Activated T-cell treated with anti-CD3 and anti-CD28 coated beads, Interleukin-2, amount 50 U/mL, for 72 hours (primary cell): ENCODE results near the gene ITIH1. TPM values are rescaled to one million over a fixed set of nuclear protein-coding genes. Genes with fewer than 3 reads are reported as not detected.

Source experiments
- ATAC-seq, 2 donors: fragments of 150-1000 bp; cut with Tn5 transposase; replicated peaks in 1 of 2; 2 replicates each; pipeline ENCODE4 v1.10.0; 2021; ENCODE audit warnings: moderate library complexity in 2 of 2, mild to moderate bottlenecking in 1 of 2
- DNase-seq, 2 donors: peaks; one replicate each; pipeline ENCODE4 v3.0.0; 2021 to 2022; ENCODE audit warnings: mixed read lengths in 1 of 2
- H3K27ac Mint-ChIP-seq: one replicate; pipeline ENCODE4 v1.8.0; 2022; ENCODE audit warnings: mild to moderate bottlenecking, moderate library complexity, mixed read lengths
- H3K27me3 Mint-ChIP-seq: one replicate; pipeline ENCODE4 v1.8.0; 2022; ENCODE audit warnings: low read depth, mixed read lengths
- H3K36me3 Mint-ChIP-seq, 2 donors: one replicate each; pipeline ENCODE4 v1.8.0; 2022; ENCODE audit warnings: mixed read lengths in 2 of 2, mild to moderate bottlenecking in 1 of 2; ENCODE audit not compliant: insufficient read depth in 2 of 2
- H3K4me1 Mint-ChIP-seq: one replicate; pipeline ENCODE4 v1.8.0; 2022; ENCODE audit warnings: low read depth, mixed read lengths
- H3K4me3 Mint-ChIP-seq, 2 donors: one replicate each; pipeline ENCODE4 v1.8.0; 2022; ENCODE audit warnings: mild to moderate bottlenecking in 2 of 2, mixed read lengths in 2 of 2, moderate library complexity in 2 of 2
- H3K9me3 Mint-ChIP-seq, 2 donors: one replicate each; pipeline ENCODE4 v1.8.0; 2022; ENCODE audit warnings: mixed read lengths in 2 of 2
- total RNA-seq, 2 donors: library from RNA; stranded (reverse); gene quantifications; one replicate each; pipeline ENCODE4 v1.2.3, GENCODE V29; 2022

Gene ITIH1
- total RNA-seq, 2 donors from 2014 or later: not detected

DNA sequence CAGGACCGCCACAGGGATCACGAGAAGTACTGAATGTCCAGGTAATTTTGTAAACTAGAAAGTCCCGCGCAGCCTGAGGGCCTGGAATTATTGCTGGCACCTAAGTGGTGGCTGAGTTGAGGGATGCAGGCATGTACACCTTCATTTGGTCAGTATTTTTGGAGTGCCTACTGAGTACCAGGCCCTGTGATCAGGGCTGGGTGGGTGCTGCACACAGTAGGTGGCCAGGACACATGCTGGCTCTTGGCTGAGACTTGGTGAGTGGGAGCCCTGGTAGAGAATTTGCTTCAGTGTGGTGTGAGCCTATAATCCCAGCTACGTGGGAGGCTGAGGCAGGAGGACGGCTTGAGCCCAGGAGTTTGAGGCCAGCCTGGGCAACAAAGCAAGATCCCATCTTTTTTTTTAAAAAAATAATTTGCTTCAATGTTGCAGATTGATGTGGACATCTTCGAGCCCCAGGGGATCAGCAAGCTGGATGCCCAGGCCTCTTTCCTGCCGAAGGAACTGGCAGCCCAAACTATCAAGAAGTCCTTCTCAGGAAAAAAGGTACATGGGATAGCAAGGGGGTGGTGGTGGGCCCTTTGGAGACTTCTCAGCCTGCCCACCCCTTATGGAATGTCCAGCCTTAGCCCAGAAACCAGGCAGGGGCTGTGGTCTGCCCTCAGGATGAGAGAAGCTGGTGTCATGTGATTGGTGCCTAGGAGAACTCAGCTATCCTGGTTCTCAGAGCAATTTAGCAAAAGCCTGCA is 2.6 kb downstream of the ITIH1 start:
- Mint-ChIP-seq H3K9me3 (no peaks in the 10 kb centered on the region), H3K27me3 (peaks cover 5% of the 10 kb centered on the region), H3K27ac (no peak overlapping the region), H3K4me3 (no peak overlapping the region), H3K4me1 (no peaks in the 10 kb centered on the region), H3K36me3 (no peaks in the 10 kb centered on the region)
- no peak for ATAC-seq
- DNase-seq: no peak

- no peaks in the 10 kb centered on the region for H3K36me3 Mint-ChIP-seq
- ATAC-seq: no peak
- H3K9me3 Mint-ChIP-seq: no peaks in the 10 kb centered on the region
- H3K4me1 Mint-ChIP-seq: no peaks in the 10 kb centered on the region
- no peak overlapping the region for H3K4me3 Mint-ChIP-seq
- DNase-seq: no peak
- peaks cover 5% of the 10 kb centered on the region for H3K27me3 Mint-ChIP-seq
- no peak overlapping the region for H3K27ac Mint-ChIP-seq
These were observed 4.3 kb downstream of the ITIH1 start for GRCh38 chr3:52781741-52782140.

DNA sequence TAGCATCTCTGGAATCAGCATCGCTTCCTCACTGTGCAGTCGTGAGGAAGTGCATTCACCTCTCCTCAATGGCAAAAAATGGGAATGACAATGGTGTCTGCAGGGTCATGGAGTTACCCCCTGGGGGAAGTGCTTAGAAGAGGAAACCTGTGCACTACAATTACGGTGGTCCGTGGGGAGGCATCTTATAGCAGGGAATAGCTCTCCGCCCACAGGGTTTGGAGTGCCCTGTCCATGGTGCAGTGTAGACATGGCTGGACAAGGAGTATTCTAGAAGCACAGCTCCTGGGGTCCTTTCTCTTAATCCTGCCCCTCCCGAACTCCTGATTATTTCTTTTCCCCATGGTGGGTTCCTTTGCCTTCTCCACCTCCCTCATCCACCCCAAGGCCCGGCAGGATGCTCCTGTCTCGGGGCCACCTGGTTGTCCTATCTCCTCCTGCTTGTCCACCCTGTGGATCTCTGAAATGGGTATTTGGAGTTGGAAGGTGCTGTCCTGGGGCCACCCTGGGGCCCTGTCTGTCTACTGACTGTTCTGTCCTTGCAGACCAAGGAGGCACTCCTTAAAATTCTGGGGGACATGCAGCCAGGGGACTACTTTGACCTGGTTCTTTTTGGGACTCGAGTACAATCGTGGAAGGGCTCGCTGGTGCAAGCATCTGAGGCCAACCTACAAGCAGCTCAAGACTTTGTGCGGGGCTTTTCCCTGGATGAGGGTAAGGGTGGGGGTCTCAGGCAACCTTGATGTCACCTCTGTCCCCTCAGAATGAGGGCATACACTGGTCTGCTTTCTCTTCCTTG is 5.2 kb downstream of the ITIH1 start:
- no peak overlapping the region for H3K4me3 Mint-ChIP-seq
- no peaks in the 10 kb centered on the region for H3K4me1 Mint-ChIP-seq
- no peak overlapping the region for H3K27ac Mint-ChIP-seq
- H3K27me3 Mint-ChIP-seq: peaks cover 5% of the 10 kb centered on the region
- no peaks in the 10 kb centered on the region for H3K9me3 Mint-ChIP-seq
- no peaks in the 10 kb centered on the region for H3K36me3 Mint-ChIP-seq
- DNase-seq (no peak), ATAC-seq (no peak)

DNA sequence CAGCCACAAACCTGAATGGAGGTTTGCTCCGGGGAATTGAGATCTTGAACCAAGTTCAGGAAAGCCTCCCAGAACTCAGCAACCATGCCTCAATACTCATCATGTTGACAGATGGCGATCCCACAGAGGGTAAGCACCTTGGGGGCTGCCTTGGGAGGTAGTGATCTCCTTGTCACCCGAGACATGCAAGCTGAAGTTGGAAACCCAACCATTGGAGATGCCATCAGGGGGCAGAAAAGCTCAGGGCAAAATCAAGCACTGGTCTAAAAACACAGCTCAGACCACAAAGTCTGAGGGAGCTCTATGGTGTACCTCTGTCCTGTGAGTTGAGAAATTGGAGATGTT is 5.8 kb downstream of the ITIH1 start:
- no peaks in the 10 kb centered on the region for H3K4me1 Mint-ChIP-seq
- no peak overlapping the region for H3K27ac Mint-ChIP-seq
- no peak for ATAC-seq
- no peaks in the 10 kb centered on the region for H3K36me3 Mint-ChIP-seq
- DNase-seq: no peak
- H3K4me3 Mint-ChIP-seq: no peak overlapping the region
- H3K9me3 Mint-ChIP-seq: no peaks in the 10 kb centered on the region
- peaks cover 5% of the 10 kb centered on the region for H3K27me3 Mint-ChIP-seq

DNA sequence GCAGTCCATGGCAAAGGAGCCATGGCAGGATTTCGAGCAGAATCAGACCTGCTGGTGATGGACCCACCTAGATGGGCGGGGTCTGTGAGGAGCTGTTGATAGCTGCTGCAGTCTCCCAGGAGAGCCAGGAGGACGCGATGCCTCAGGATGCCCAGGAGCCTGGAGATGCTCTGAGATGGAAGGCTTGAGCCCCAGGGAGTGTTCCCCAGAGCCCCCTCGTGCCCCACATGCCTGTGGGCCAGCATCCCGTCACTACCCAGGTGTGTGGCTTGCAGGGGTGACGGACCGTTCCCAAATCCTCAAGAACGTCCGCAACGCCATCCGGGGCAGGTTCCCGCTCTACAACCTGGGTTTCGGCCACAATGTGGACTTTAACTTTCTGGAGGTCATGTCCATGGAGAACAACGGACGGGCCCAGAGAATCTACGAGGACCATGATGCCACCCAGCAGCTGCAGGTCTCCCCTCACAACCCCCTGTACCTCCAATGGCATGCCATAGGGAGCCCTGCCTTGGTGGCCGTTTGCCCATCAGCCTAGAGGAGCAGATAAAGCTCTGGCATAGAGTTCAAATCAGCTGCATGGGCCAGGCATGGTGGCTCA is 6.7 kb downstream of the ITIH1 start:
- Mint-ChIP-seq H3K4me3 (no peak overlapping the region), H3K27me3 (peaks cover 5% of the 10 kb centered on the region), H3K4me1 (no peaks in the 10 kb centered on the region), H3K27ac (no peak overlapping the region), H3K9me3 (no peaks in the 10 kb centered on the region), H3K36me3 (no peaks in the 10 kb centered on the region)
- DNase-seq (no peak), ATAC-seq (no peak)

GRCh38 chr3:52784931-52785590 is 7.7 kb downstream of the ITIH1 start:
- ATAC-seq (no peak), DNase-seq (no peak)
- H3K36me3 Mint-ChIP-seq: no peaks in the 10 kb centered on the region
- H3K27ac Mint-ChIP-seq: no peak overlapping the region
- H3K4me3 Mint-ChIP-seq: no peak overlapping the region
- H3K4me1 Mint-ChIP-seq: no peaks in the 10 kb centered on the region
- H3K9me3 Mint-ChIP-seq: no peaks in the 10 kb centered on the region
- peaks cover 5% of the 10 kb centered on the region for H3K27me3 Mint-ChIP-seq

DNA sequence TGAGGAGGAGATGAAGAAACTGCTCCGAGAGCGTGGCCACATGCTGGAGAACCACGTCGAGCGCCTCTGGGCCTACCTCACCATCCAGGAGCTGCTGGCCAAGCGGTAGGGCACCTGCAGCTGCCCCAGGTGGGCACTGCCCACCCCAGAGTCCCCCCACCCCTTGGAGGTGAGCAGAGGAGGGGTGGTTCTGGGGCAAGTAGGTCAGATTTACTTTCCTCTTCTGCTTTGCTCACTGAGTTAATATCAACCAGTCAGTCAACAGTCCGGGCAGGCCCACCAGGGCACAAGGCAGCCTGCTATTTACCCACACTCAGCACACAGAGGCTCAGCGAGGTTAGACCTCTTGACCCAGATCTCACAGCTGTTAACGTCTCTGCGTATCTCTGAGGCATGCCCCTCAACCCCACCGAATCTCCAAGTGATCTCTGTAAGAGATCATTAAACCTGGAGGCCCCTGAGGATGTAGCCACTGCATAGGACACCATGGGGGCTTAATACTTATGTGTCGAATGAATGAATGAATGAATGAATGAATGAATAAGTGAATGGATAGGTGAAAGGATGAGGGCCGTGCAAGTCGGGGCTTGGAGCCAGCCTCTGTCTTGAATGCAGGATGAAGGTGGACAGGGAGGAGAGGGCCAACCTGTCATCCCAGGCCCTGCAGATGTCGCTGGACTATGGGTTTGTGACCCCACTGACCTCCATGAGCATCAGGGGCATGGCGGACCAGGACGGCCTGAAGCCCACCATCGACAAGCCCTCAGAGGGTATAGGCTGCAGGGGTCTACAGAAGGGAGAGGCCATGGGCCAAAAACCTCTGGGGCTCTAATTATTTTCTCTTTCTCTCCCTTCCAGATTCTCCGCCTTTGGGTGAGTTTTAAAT is 9.2 kb downstream of the ITIH1 start:
- ATAC-seq (no peak), DNase-seq (no peak)
- Mint-ChIP-seq H3K4me1 (no peaks in the 10 kb centered on the region), H3K27ac (no peak overlapping the region), H3K36me3 (no peaks in the 10 kb centered on the region), H3K27me3 (peaks cover 5% of the 10 kb centered on the region), H3K4me3 (no peak overlapping the region), H3K9me3 (no peaks in the 10 kb centered on the region)

DNA sequence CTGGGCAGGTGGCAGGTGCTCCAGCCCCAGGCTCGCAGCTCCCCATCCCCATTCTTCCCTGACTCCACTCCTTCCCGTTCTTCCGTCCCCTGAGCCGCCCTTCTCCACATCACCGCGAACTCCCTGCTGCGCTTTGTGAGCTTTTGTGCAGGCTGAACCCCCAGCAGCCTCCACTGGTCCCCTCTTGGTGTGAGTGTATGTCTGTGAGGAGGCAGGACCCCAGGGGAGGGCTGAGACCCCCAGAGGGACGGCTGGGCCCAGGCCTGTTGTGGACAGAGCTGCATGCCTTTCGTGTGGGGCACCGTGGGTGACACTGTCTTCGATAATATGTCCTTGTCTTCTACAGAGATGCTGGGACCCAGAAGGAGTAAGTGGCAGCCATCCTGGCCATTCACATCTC is 9.8 kb downstream of the ITIH1 start:
- no peak for ATAC-seq
- H3K4me1 Mint-ChIP-seq: no peaks in the 10 kb centered on the region
- peaks cover 5% of the 10 kb centered on the region for H3K27me3 Mint-ChIP-seq
- H3K9me3 Mint-ChIP-seq: no peaks in the 10 kb centered on the region
- H3K4me3 Mint-ChIP-seq: no peak overlapping the region
- DNase-seq: no peak
- no peak overlapping the region for H3K27ac Mint-ChIP-seq
- no peaks in the 10 kb centered on the region for H3K36me3 Mint-ChIP-seq

GRCh38 chr3:52787672-52788625 is 10.6 kb downstream of the ITIH1 start:
- Mint-ChIP-seq H3K9me3 (no peaks in the 10 kb centered on the region), H3K27me3 (peaks cover 1% of the 10 kb centered on the region), H3K36me3 (no peaks in the 10 kb centered on the region), H3K4me3 (no peak overlapping the region), H3K27ac (no peak overlapping the region), H3K4me1 (no peaks in the 10 kb centered on the region)
- DNase-seq (no peak), ATAC-seq (no peak)

GRCh38 chr3:52788890-52789745 is 11.7 kb downstream of the ITIH1 start:
- DNase-seq (no peak), ATAC-seq (no peak)
- no peak overlapping the region for H3K27ac Mint-ChIP-seq
- H3K9me3 Mint-ChIP-seq: no peaks in the 10 kb centered on the region
- H3K4me3 Mint-ChIP-seq: no peak overlapping the region
- H3K4me1 Mint-ChIP-seq: no peaks in the 10 kb centered on the region
- H3K27me3 Mint-ChIP-seq: no peaks in the 10 kb centered on the region
- no peaks in the 10 kb centered on the region for H3K36me3 Mint-ChIP-seq

DNA sequence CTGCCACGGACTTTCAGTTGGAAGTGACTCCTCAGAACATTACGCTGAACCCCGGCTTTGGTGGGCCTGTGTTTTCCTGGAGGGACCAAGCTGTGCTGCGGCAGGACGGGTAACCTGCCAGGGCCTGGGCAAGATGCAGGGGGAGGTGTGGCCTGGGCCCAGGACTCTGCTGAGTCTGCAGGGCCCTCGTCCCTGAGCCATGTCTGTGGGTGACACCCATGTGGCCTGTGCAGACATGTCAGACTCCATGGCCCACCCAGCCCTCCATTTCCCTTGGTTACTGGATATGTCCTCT is 12.3 kb downstream of the ITIH1 start:
- Mint-ChIP-seq H3K36me3 (no peaks in the 10 kb centered on the region), H3K4me1 (no peaks in the 10 kb centered on the region), H3K27me3 (no peaks in the 10 kb centered on the region), H3K4me3 (no peak overlapping the region), H3K27ac (no peak overlapping the region), H3K9me3 (no peaks in the 10 kb centered on the region)
- DNase-seq: no peak
- ATAC-seq: no peak
